Fibroblast of lung (primary cell): ENCODE data around the gene SELENOO. TPM values are rescaled to one million over a fixed set of nuclear protein-coding genes. Genes with fewer than 3 reads are reported as not detected.
A peak's percentile ranks its signal among the peaks of the same experiment; 100 is the strongest.

ENCODE experiments used
- DNase-seq, 2 donors: peaks; one replicate each; pipeline versions ENCODE4 v3.0.0 to v3.0.0-alpha.2; 2010; ENCODE audit warnings: low read depth in 2 of 2
- H2AFZ ChIP-seq: 2 replicates; pipeline ENCODE4 v1.5.1; 2012; ENCODE audit warnings: low read length, control low read depth, inconsistent platforms
- H3K27ac ChIP-seq: 2 replicates; pipeline ENCODE4 v1.5.1; 2011; ENCODE audit warnings: low read length, control low read depth; ENCODE audit not compliant: insufficient read depth
- H3K27me3 ChIP-seq: 2 replicates; pipeline ENCODE4 v1.5.1; 2011; ENCODE audit warnings: mild to moderate bottlenecking, low read length; ENCODE audit not compliant: control insufficient read depth, insufficient read depth
- H3K36me3 ChIP-seq: 2 replicates; pipeline ENCODE4 v1.5.1; 2011; ENCODE audit warnings: low read length; ENCODE audit not compliant: control insufficient read depth, insufficient read depth
- H3K4me1 ChIP-seq: 2 replicates; pipeline ENCODE4 v1.5.1; 2011; ENCODE audit warnings: low read length; ENCODE audit not compliant: control insufficient read depth, insufficient read depth; ENCODE audit errors: extremely low read depth
- H3K4me2 ChIP-seq: 2 replicates; pipeline ENCODE4 v1.5.1; 2011; ENCODE audit warnings: low read length, control low read depth; ENCODE audit not compliant: insufficient read depth; ENCODE audit errors: extremely low read depth
- H3K4me3 ChIP-seq, 4 experiments: fragments of 200-600 bp in 1 of 4; sonication (generic) in 1 of 4; replicated peaks in 1 of 4; 2 replicates each; pipeline ENCODE4 v1.5.1; 2011 to 2016; ENCODE audit warnings: low read length in 4 of 4, low read depth in 3 of 4, mild to moderate bottlenecking in 3 of 4, control low read depth in 2 of 4, inconsistent platforms in 1 of 4, mixed read lengths in 1 of 4; ENCODE audit not compliant: insufficient read depth in 1 of 4; ENCODE audit errors: control extremely low read depth in 1 of 4
- H3K79me2 ChIP-seq: 2 replicates; pipeline ENCODE4 v1.5.1; 2012; ENCODE audit warnings: mild to moderate bottlenecking, low read length, inconsistent platforms; ENCODE audit not compliant: control insufficient read depth, insufficient read depth
- H3K9ac ChIP-seq: 2 replicates; pipeline ENCODE4 v1.5.1; 2011; ENCODE audit warnings: mild to moderate bottlenecking, low read length, control low read depth; ENCODE audit not compliant: insufficient read depth
- H3K9me3 ChIP-seq: 2 replicates; pipeline ENCODE4 v1.5.1; 2012; ENCODE audit warnings: low read depth, low read length; ENCODE audit not compliant: control insufficient read depth, insufficient read depth
- H4K20me1 ChIP-seq: 2 replicates; pipeline ENCODE4 v1.5.1; 2011; ENCODE audit warnings: low read length; ENCODE audit not compliant: control insufficient read depth, insufficient read depth; ENCODE audit errors: extremely low read depth
- EZH2 ChIP-seq: IDR thresholded peaks from 2 replicates; pipeline ENCODE4 v1.5.1; 2012; ENCODE audit warnings: low read length, control low read depth, mild to moderate bottlenecking; ENCODE audit errors: missing control alignments
- polyA minus RNA-seq: library from RNA; depleted of rRNA, polyadenylated mRNA; stranded (reverse); fragments of >200 nt; gene quantifications from 2 replicates; pipeline ENCODE4 v1.2.3, GENCODE V29; 2011; ENCODE audit warnings: low replicate concordance
- polyA plus RNA-seq, 2 donors: library from polyadenylated mRNA; depleted of rRNA in 1 of 2; stranded (reverse) in 1 of 2; unstranded in 1 of 2; fragments of >200 nt; gene quantifications; 2 replicates each; pipeline ENCODE4 v1.2.1, GENCODE V29; 2011 to 2012; ENCODE audit warnings: missing spikeins in 1 of 2
- total RNA-seq: library from RNA; depleted of rRNA; stranded (reverse); fragments of >200 nt; gene quantifications from 2 replicates; pipeline ENCODE4 v1.2.1, GENCODE V29; 2014
- TF ChIP-seq, protein P1 (sequence below), 2 donors: IDR thresholded peaks in 1 of 2; conservative IDR thresholded peaks in 1 of 2; 1 replicate in 1 of 2; 2 replicates in 1 of 2; pipeline ENCODE4 v1.5.1; 2011 to 2012; ENCODE audit warnings: low read length in 2 of 2, control low read depth in 1 of 2, inconsistent platforms in 1 of 2, low read depth in 1 of 2, mild to moderate bottlenecking in 1 of 2

SELENOO gene
- total RNA-seq (16.9 and 20.1 TPM in 2 replicates), polyA plus RNA-seq (8.3 and 10.2 TPM in 2 replicates), polyA minus RNA-seq (6.7 and 12.0 TPM in 2 replicates)
- 12.8 and 16.6 TPM in 2 replicates for polyA plus RNA-seq (2012)

DNA sequence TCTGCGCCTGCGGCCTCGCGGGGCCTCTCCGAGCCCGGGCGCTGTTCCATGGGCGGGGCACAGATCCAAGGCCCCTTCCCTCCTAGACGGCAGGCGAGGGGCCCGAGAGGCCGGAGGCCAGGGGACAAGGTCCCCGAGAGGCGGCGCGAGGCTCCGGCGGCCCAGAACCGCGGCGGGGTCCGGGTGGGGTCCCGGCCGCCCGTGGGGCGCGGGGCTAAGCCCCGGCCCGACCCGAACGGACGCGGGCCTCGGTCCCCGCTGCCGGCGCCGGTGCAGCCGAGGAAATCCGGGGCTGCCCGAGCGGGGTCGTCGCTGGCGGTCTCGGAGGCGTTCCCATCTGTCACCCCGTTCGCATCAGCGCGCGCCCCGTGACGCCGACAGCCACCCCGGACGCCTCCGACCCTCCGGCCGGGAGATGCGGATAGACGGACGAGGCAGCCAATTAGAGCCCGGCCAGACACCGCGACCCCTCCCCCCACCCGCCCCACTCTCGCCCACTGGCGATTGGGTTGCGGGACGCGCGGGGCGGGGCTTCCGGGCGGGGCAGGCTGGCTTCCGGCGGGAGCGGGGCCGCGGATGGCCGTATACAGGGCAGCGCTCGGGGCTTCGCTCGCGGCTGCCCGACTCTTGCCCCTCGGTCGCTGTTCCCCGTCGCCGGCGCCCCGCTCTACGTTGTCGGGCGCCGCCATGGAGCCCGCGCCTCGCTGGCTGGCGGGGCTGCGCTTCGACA is at the start of gene SELENOO:
Gene SELENOO, plus strand, starts transcription at position 551 of the 730 bp plus-strand sequence. Its CDS starts 26 bp downstream, at position 577.
- H3K4me2 ChIP-seq, result peak within 1 kb of the TSS; percentile 98
- no peaks in the 10 kb centered on the region for H4K20me1 ChIP-seq
- peak within 1 kb of the TSS; percentile 63 to 86 (median 72) for H3K4me3 ChIP-seq
- peak within 1 kb of the TSS; percentile 75 for H3K9ac ChIP-seq
- H3K36me3 ChIP-seq, result peaks cover 18% of the 10 kb centered on the region
- peaks cover 16% of the 10 kb centered on the region for H3K79me2 ChIP-seq
- H3K4me1 ChIP-seq, result peaks cover 2% of the 10 kb centered on the region
- no peaks in the 10 kb centered on the region for H3K9me3 ChIP-seq
- peak within 1 kb of the TSS; percentile 49 for H2AFZ ChIP-seq
- peak; percentile 80 to 84 for DNase-seq
- H3K27me3 ChIP-seq, result no peaks in the 10 kb centered on the region
- TF ChIP-seq, protein P1, sequence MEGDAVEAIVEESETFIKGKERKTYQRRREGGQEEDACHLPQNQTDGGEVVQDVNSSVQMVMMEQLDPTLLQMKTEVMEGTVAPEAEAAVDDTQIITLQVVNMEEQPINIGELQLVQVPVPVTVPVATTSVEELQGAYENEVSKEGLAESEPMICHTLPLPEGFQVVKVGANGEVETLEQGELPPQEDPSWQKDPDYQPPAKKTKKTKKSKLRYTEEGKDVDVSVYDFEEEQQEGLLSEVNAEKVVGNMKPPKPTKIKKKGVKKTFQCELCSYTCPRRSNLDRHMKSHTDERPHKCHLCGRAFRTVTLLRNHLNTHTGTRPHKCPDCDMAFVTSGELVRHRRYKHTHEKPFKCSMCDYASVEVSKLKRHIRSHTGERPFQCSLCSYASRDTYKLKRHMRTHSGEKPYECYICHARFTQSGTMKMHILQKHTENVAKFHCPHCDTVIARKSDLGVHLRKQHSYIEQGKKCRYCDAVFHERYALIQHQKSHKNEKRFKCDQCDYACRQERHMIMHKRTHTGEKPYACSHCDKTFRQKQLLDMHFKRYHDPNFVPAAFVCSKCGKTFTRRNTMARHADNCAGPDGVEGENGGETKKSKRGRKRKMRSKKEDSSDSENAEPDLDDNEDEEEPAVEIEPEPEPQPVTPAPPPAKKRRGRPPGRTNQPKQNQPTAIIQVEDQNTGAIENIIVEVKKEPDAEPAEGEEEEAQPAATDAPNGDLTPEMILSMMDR (conservative IDR thresholded peaks at IDR 0.05 in 1 of 2, IDR thresholded peaks at IDR 0.05 in 1 of 2; ENCODE audit: low read depth in 1 of 2, low read length in 2 of 2), result no peak
- TF ChIP-seq EZH2, result no peak
- H3K27ac ChIP-seq, result peak within 1 kb of the TSS; percentile 58

DNA sequence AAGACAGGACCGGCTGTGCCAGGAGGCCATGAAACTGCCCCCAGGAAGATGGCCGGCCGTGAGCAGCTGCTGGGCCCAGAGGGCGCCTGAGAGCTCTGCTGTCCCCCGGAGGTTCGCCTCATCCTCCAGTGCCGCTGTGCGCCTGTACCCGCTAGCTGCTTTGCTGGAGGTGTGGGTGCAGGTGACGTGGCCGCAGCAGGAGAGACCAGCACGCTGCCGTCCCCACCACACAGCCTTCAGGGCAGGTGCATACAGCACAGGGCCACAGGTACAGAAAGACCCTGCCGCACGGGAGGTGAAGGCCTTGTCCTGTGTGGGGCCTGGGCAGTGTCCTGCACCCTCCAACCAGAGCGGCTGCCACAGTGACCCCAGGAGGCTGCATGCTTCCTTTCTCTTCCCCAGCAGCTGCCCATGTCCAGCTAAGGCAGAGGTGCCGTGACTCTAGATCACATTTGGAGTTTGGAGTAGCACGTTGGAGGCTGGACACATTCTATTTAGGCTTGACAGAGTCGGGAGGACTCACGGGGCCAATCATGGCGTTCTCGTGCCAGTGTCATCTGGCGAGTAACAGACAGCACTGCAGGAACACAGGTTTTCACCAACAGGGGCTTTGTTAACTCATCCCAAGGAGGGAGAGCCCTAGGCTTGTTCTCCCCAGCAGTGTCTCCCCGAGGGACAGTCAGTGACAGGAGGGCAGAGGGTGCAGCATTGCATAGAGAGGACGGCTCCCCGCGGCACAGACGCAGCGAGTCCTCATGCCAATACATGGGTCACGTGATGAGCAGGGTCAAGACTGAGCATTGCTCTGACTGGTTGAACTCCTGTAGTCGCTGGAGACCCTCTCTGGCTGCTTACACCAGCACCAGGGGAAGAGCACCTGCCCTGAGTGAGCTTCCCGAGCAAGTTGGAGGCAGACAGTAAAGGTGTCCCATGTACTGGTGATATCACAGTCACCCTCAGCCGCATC is 49.0 kb upstream of the SELENOO start:
- H3K79me2 ChIP-seq, result no peaks in the 10 kb centered on the region
- H3K9me3 ChIP-seq, result no peaks in the 10 kb centered on the region
- H2AFZ ChIP-seq, result no peak overlapping the region
- no peak overlapping the region for H3K4me2 ChIP-seq
- H4K20me1 ChIP-seq, result no peaks in the 10 kb centered on the region
- TF ChIP-seq, protein P1 (conservative IDR thresholded peaks at IDR 0.05 in 1 of 2, IDR thresholded peaks at IDR 0.05 in 1 of 2; ENCODE audit: low read depth in 1 of 2, low read length in 2 of 2), result no peak
- no peak for TF ChIP-seq EZH2
- H3K27me3 ChIP-seq, result no peaks in the 10 kb centered on the region
- no peaks in the 10 kb centered on the region for H3K36me3 ChIP-seq
- no peaks in the 10 kb centered on the region for H3K4me1 ChIP-seq
- no peak overlapping the region for H3K9ac ChIP-seq
- no peak overlapping the region for H3K27ac ChIP-seq
- H3K4me3 ChIP-seq, result no peak overlapping the region
- no peak for DNase-seq
